SK-N-SH treated with all-trans-retinoic acid at 6 μM for 48 hours (cell line): Measurements from ENCODE around the gene RUBCNL.

ENCODE experiments used
- ARNTL ChIP-seq: fragments of 450-650 bp; formaldehyde crosslinking; IDR thresholded peaks from 2 replicates; pipeline ENCODE4 v1.5.0; 2020; ENCODE audit warnings: low read depth, mild to moderate bottlenecking, moderate library complexity, borderline replicate concordance
- CREB5 ChIP-seq: fragments of 250-450 bp; sonication (Bioruptor Pico); IDR thresholded peaks from 2 replicates; pipeline ENCODE4 v1.5.1; 2020; ENCODE audit warnings: low read depth, mild to moderate bottlenecking, moderate library complexity
- ESRRG ChIP-seq: fragments of 250-450 bp; sonication (Bioruptor Pico); IDR thresholded peaks from 2 replicates; pipeline ENCODE4 v1.6.1; 2021; ENCODE audit warnings: mild to moderate bottlenecking
- GLIS3 ChIP-seq: fragments of 250-450 bp; sonication (Bioruptor Pico); IDR thresholded peaks from 2 replicates; pipeline ENCODE4 v1.5.0; 2020; ENCODE audit warnings: mild to moderate bottlenecking, moderate library complexity
- PATZ1 ChIP-seq: fragments of 250-450 bp; sonication (Bioruptor Pico); IDR thresholded peaks from 2 replicates; pipeline ENCODE4 v1.8.0; 2020; ENCODE audit warnings: mild to moderate bottlenecking, moderate library complexity, borderline replicate concordance
- PPARA ChIP-seq: fragments of 250-450 bp; sonication (Bioruptor Pico); IDR thresholded peaks from 2 replicates; pipeline ENCODE4 v1.5.0; 2020; ENCODE audit warnings: mild to moderate bottlenecking, borderline replicate concordance
- RARB ChIP-seq: fragments of 250-450 bp; sonication (Bioruptor Pico); IDR thresholded peaks from 2 replicates; pipeline ENCODE4 v1.8.0; 2021; ENCODE audit warnings: mild to moderate bottlenecking, moderate library complexity
- SNAI2 ChIP-seq: fragments of 250-450 bp; sonication (Bioruptor Pico); IDR thresholded peaks from 2 replicates; pipeline ENCODE4 v1.5.0; 2020; ENCODE audit warnings: mild to moderate bottlenecking, moderate library complexity
- TCF4 ChIP-seq: fragments of 250-450 bp; sonication (Bioruptor Pico); IDR thresholded peaks from 2 replicates; pipeline ENCODE4 v1.8.0; 2021; ENCODE audit warnings: mild to moderate bottlenecking, moderate library complexity, borderline replicate concordance
- TOX ChIP-seq: fragments of 250-450 bp; sonication (Bioruptor Pico); IDR thresholded peaks from 2 replicates; pipeline ENCODE4 v1.8.0; 2021; ENCODE audit warnings: mild to moderate bottlenecking, moderate library complexity, borderline replicate concordance
- ZFP3 ChIP-seq: fragments of 250-450 bp; sonication (Bioruptor Pico); IDR thresholded peaks from 2 replicates; pipeline ENCODE4 v1.5.0; 2020; ENCODE audit warnings: mild to moderate bottlenecking, moderate library complexity
- ZFP30 ChIP-seq: fragments of 450-650 bp; formaldehyde crosslinking; IDR thresholded peaks from 2 replicates; pipeline ENCODE4 v1.5.0; 2022; ENCODE audit warnings: mild to moderate bottlenecking, moderate library complexity
- ZNF565 ChIP-seq: fragments of 450-650 bp; formaldehyde crosslinking; conservative IDR thresholded peaks from 2 replicates; pipeline ENCODE4 v1.5.0; 2020; ENCODE audit warnings: low read depth, mild to moderate bottlenecking, moderate library complexity
- ZNF8 ChIP-seq: fragments of 450-650 bp; formaldehyde crosslinking; IDR thresholded peaks from 2 replicates; pipeline ENCODE4 v1.5.0; 2020; ENCODE audit warnings: mild to moderate bottlenecking, moderate library complexity

GRCh38 chr13:46403851-46404732 lies 17.0 kb upstream of the RUBCNL start:
- TF ChIP-seq TOX = no peak
- no peak for TF ChIP-seq TCF4 (CRISPR knock-in tag)
- no peak for TF ChIP-seq CREB5 (CRISPR knock-in tag)
- TF ChIP-seq PATZ1 = no peak
- TF ChIP-seq ZNF8 (CRISPR knock-in tag) = no peak
- TF ChIP-seq ZFP3 (CRISPR knock-in tag) = no peak
- TF ChIP-seq PPARA (CRISPR knock-in tag) = no peak
- TF ChIP-seq ZFP30 = no peak
- TF ChIP-seq ESRRG (CRISPR knock-in tag) = no peak
- no peak for TF ChIP-seq SNAI2 (CRISPR knock-in tag)
- no peak for TF ChIP-seq RARB
- TF ChIP-seq GLIS3 = no peak
- TF ChIP-seq ZNF565 (CRISPR knock-in tag) = no peak
- no peak for TF ChIP-seq ARNTL (CRISPR knock-in tag)
